HFF-Myc (cell line): Measurements from ENCODE around the gene PRKN.

ENCODE experiments used
- DNase-seq: peaks from one replicate; pipeline ENCODE4 v3.0.0-alpha.2; 2011; ENCODE audit warnings: low read depth; ENCODE audit errors: extremely low read depth
- H3K4me3 ChIP-seq: replicated peaks from 2 replicates; pipeline ENCODE4 v1.5.1; 2011; ENCODE audit warnings: low read depth, mild to moderate bottlenecking, control low read depth, low read length
- CTCF ChIP-seq: IDR thresholded peaks from 2 replicates; pipeline ENCODE4 v1.5.1; 2012; ENCODE audit warnings: mild to moderate bottlenecking, low read depth, low read length, control low read depth; ENCODE audit errors: missing control alignments

PRKN gene

GRCh38 chr6:162448294-162448693, 279.3 kb downstream of the PRKN start:
- no peak overlapping the region for H3K4me3 ChIP-seq
- DNase-seq, result no peak
- no peak for TF ChIP-seq CTCF

DNA sequence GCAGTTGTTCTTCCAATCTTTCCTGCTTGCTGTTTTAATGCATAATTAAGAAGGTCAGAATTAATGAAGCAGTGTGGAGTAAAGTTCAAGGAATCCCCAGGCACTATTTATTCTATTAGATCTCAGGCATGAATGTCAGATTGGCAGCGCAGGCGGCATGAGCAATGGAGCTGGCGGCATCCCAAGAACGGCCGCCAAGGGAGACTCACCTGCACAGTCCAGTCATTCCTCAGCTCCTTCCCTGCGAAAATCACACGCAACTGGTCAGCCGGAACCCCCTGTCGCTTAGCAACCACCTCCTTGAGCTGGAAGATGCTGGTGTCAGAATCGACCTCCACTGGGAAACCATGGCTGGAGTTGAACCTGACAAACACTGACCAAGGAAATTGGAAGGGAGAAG, 284.5 kb downstream of the PRKN start:
- no peak overlapping the region for H3K4me3 ChIP-seq
- no peak for DNase-seq
- no peak for TF ChIP-seq CTCF

DNA sequence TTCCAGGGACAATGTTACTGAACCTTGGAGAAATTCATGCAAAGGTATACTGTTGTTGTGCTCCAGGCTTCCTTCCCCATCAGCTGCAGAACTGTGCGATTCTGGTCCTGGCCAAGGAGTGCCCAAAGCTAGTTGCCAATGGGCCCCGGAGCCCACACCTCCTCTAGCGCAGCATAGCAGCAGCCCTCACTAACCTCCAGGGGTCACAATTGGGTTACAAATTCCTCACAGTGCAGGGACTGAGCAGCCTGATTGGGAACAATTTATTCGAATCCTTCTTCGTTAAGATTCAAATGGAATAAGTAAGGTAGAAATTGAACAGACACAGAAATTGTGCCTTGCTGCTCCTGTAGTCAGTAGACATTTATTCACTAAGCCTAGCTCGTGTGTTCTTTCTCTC, 284.9 kb downstream of the PRKN start:
- no peak for DNase-seq
- no peak overlapping the region for H3K4me3 ChIP-seq
- no peak for TF ChIP-seq CTCF

DNA sequence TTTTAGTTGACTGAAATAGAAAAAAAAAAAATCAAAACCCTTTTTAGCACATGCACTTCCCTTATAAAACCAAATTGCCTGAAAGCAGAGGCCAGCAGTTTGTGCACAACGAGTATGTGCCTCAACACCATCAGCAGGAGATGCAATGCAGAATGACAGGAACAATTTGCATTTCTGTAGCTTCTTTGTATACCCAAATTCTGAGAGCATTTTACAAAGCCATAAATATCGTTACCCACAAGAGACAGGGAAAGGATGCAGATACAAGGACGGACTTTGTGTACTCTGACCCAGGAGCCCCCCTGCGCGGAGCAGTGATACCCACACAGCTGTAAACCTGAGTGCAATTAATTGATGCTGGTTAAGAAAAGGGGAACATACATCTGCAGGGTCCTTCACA, 285.6 kb downstream of the PRKN start:
- TF ChIP-seq CTCF, result no peak
- DNase-seq, result no peak
- H3K4me3 ChIP-seq, result no peak overlapping the region

GRCh38 chr6:162438980-162439379, 288.6 kb downstream of the PRKN start:
- no peak for TF ChIP-seq CTCF
- H3K4me3 ChIP-seq, result no peak overlapping the region
- DNase-seq, result no peak

DNA sequence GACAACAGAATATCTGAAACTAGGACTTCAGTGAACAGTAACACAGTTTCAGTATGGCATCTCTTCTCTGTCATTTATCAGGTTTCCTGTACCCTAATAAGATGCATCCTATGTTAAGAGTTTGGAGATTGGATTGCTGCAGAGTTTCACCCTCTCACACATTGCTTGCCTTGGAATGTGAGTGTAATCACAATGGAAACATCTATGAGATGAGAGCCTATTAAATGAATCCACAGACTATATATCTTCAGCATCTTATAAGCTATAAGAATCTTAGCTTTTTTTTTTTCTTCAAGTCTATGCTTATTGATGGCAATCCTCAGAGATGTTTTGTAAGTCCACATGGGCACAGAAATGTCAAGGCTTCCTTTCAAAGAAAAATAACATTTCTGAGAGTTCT, 292.5 kb downstream of the PRKN start:
- no peak for DNase-seq
- no peak overlapping the region for H3K4me3 ChIP-seq
- no peak for TF ChIP-seq CTCF

DNA sequence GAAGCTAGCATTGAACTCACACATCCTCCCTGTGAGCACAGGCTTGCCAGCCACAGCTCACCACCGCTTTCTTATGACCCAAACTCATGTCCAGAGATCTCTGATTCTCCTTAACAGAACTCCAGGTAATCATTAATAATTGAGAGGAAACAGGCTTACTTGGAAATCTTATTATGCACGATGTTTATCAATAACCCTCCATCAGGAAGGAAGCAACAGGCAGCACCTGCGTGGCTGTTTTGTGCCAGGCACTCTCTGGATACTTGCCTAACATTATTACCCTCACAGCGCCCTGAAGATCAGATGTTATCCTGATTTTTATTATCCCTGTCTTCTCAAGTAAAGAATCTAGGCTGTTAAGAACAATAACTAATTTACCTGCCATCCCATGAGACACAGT, 306.6 kb downstream of the PRKN start:
- TF ChIP-seq CTCF, result no peak
- DNase-seq, result no peak
- no peak overlapping the region for H3K4me3 ChIP-seq
